Fibroblast of pulmonary artery (primary cell): Measurements from ENCODE around the gene ERC2.

Source experiments
- DNase-seq: peaks from one replicate; pipeline ENCODE4 v3.0.0-alpha.2; 2010; ENCODE audit warnings: low read depth
- H3K4me3 ChIP-seq: replicated peaks from 2 replicates; pipeline ENCODE4 v1.5.1; 2011; ENCODE audit warnings: low read depth, mild to moderate bottlenecking, control low read depth, low read length, moderate library complexity
- TF ChIP-seq, protein P1 (sequence below): IDR thresholded peaks from 2 replicates; pipeline ENCODE4 v1.5.1; 2011; ENCODE audit warnings: mild to moderate bottlenecking, control low read depth, low read length, inconsistent platforms; ENCODE audit errors: missing control alignments

The ERC2 gene

DNA sequence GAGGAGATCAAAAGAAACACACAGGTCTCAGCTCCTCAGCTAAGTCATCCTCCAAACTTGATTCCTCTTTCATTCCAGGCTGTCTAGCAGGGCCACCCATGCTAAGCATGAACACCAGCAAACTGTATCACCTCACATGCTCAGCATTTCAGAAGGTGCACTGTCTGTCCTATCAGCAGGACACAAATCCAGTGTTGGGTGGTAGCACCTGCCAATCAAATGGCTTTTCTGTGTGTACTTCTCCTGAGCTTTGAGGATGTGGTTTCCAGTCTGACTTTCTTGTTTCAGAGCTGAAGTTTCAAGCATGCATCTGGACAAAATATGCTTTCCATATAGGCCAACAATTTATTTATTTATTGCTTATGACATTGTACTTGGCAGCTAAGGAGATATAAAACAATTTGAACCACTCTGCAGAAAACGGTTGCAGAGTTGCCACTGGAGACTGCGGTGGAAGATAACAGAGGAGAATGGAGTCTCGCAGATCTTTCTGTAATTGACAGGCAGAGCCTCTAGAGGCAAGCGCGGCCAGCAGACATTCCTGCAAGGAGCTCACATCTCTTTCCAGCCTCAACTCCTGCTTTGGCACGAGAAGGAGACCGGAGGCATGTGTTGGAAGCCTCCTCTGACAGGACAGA, 814.0 kb downstream of the ERC2 start:
- DNase-seq: no peak
- TF ChIP-seq, protein P1, sequence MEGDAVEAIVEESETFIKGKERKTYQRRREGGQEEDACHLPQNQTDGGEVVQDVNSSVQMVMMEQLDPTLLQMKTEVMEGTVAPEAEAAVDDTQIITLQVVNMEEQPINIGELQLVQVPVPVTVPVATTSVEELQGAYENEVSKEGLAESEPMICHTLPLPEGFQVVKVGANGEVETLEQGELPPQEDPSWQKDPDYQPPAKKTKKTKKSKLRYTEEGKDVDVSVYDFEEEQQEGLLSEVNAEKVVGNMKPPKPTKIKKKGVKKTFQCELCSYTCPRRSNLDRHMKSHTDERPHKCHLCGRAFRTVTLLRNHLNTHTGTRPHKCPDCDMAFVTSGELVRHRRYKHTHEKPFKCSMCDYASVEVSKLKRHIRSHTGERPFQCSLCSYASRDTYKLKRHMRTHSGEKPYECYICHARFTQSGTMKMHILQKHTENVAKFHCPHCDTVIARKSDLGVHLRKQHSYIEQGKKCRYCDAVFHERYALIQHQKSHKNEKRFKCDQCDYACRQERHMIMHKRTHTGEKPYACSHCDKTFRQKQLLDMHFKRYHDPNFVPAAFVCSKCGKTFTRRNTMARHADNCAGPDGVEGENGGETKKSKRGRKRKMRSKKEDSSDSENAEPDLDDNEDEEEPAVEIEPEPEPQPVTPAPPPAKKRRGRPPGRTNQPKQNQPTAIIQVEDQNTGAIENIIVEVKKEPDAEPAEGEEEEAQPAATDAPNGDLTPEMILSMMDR: no peak

GRCh38 chr3:55651011-55651410, 817.3 kb downstream of the ERC2 start:
- TF ChIP-seq, protein P1: no peak
- no peak for DNase-seq
- no peak overlapping the region for H3K4me3 ChIP-seq

More for the DNA sequence above, 814.0 kb downstream of the ERC2 start:
- H3K4me3 ChIP-seq: no peak overlapping the region

DNA sequence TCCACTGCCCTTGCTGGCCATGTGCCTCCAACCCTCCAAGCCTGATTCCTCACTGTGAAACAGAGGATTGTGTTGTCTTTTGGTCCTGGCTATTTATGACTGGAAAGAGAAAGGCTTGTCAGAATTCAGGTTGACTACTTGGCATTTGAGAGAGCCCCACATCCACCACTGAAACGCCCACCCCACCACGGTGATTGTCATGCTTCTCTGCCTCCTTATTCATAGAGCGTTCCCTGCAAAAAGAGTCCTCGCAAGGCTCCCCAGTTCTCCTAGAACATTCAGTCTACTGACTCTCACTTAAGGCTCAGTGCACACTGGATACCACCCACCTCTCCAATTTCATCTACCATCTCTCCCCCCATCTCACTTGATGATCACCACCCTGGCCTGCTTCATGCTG, 818.3 kb downstream of the ERC2 start:
- no peak for DNase-seq
- TF ChIP-seq, protein P1: no peak
- no peak overlapping the region for H3K4me3 ChIP-seq

DNA sequence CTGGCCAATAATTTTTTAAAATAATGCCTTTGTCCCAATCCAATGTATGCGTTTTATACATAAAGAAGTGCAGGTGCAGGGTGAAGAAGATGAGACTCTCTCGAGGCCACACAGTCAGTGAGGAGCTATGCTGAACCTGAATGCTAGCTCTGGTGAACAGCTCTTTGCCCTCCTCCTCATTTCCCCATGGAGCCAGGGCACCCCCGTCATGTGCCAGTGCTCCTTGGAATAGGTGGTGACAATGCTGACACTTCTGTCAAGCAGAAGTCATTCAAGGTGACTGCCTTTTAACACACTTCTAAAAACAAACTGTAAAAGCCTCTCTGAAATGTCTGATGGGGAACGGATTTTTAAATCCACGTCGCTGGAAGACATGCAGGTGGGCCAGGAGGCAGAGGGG, 818.7 kb downstream of the ERC2 start:
- H3K4me3 ChIP-seq: no peak overlapping the region
- no peak for DNase-seq
- TF ChIP-seq, protein P1: no peak

GRCh38 chr3:55648591-55649318, 819.5 kb downstream of the ERC2 start:
- DNase-seq: no peak

DNA sequence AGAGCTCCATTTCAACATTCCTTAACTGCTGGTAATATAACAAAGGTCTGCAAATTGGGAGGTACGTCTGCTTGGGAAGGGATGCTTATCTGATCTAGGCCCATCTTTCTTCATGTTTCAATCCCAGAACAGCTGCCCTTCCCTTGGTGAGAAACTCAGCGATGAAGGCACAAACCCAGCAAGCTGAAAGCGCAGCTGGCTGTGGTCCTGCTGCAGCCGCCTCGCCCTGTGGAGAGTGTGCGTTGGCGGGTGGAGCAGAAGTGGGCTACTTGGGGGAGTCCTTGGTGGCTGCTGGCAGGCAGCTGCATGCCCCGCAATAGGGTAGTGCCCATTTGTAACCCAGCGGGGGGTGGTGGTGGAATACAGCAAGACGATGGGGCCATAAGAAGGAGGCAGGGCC, 820.6 kb downstream of the ERC2 start:
- no peak for DNase-seq
- TF ChIP-seq, protein P1: no peak

More at GRCh38 chr3:55648591-55649318, 819.5 kb downstream of the ERC2 start:
- H3K4me3 ChIP-seq: no peak overlapping the region
- TF ChIP-seq, protein P1: no peak

More for the DNA sequence above, 820.6 kb downstream of the ERC2 start:
- H3K4me3 ChIP-seq: no peak overlapping the region
